ENCODE results near the gene DHRS3. TPM values are rescaled to one million over a fixed set of nuclear protein-coding genes. Genes with fewer than 3 reads are reported as not detected.

DHRS3 gene
- total and polyA plus RNA-seq, 2 of the 13 experiments (the other 11 are each of a cell fraction or from before 2014, with no cell fraction given) = 48.5 to 90.5 TPM

- TF ChIP-seq ARHGAP35 (CRISPR knock-in tag; IDR thresholded peaks at IDR 0.05; ENCODE audit: borderline replicate concordance) = no peak
- TF ChIP-seq CBFB (CRISPR knock-in tag; IDR thresholded peaks at IDR 0.05) = peak; percentile 93
- TF ChIP-seq MED13 (CRISPR knock-in tag; IDR thresholded peaks at IDR 0.05) = peak; percentile 95
- no peak for TF ChIP-seq ZBTB8A (CRISPR knock-in tag; IDR thresholded peaks at IDR 0.05; ENCODE audit: borderline replicate concordance, low read depth)
- peak; percentile 20 for TF ChIP-seq HNRNPLL (IDR thresholded peaks at IDR 0.05; ENCODE audit: low read depth, low read length, poor library complexity, severe bottlenecking)
- TF ChIP-seq POGK (CRISPR knock-in tag; conservative IDR thresholded peaks at IDR 0.05) = peak; percentile 85; the same call in 1 of the 2 replicates
- TF ChIP-seq PAWR (CRISPR knock-in tag; IDR thresholded peaks at IDR 0.05; ENCODE audit: borderline replicate concordance) = no peak
- peak; percentile 66 for TF ChIP-seq RBFOX2 (IDR thresholded peaks at IDR 0.05; ENCODE audit: low read depth, low read length)
- no peak for TF ChIP-seq ZNF18 (CRISPR knock-in tag; IDR thresholded peaks at IDR 0.05; ENCODE audit: insufficient replicate concordance)
- TF ChIP-seq ZNF646 (CRISPR knock-in tag; IDR thresholded peaks at IDR 0.05) = no peak; the same call in 1 of the 2 replicates
- peak; percentile 42; the same call in 1 of the 2 replicates for TF ChIP-seq MXD1 (CRISPR knock-in tag; IDR thresholded peaks at IDR 0.05)
- peak; percentile 97 for TF ChIP-seq MLX (CRISPR knock-in tag; IDR thresholded peaks at IDR 0.05)
- peak; percentile 97 for TF ChIP-seq SP5 (CRISPR knock-in tag; IDR thresholded peaks at IDR 0.05; ENCODE audit: borderline replicate concordance, low read depth)
- TF ChIP-seq ATAD3A (CRISPR knock-in tag; IDR thresholded peaks at IDR 0.05) = no peak
Measured at GRCh38 chr1:12528021-12528852, 89.8 kb downstream of the DHRS3 start (continued).
